ENCODE results near the gene OR9G4. TPM values are rescaled to one million over a fixed set of nuclear protein-coding genes. Genes with fewer than 3 reads are reported as not detected.

OR9G4 gene
- total RNA-seq = not detected in 2 replicates

DNA sequence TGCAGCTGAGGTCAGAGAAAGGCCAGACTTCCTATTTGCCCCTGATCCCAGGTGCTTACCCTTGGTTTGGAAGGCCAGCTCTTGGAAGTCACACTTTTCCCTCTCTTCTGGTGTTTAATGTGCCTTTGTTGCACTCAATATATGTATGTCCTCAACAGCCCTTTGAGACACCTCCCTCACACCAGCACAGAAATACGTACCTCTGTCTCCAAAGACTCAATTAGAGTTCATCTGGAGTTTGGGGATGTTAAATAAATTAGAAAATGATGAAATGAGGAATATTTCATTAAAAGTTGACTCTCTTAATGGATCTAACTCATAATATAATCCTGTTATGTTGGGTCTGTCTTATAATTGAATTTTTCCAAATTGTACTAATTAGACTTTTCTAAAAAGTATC is at the start of gene OR9G4:
Gene OR9G4 (minus strand): TSS at position 101 of the 400 bp plus-strand sequence. CDS start 4,931 bp downstream, outside the sequence.
- DNase-seq (ENCODE audit: extremely low read depth, low read depth, low spot score) = no peak

DNA sequence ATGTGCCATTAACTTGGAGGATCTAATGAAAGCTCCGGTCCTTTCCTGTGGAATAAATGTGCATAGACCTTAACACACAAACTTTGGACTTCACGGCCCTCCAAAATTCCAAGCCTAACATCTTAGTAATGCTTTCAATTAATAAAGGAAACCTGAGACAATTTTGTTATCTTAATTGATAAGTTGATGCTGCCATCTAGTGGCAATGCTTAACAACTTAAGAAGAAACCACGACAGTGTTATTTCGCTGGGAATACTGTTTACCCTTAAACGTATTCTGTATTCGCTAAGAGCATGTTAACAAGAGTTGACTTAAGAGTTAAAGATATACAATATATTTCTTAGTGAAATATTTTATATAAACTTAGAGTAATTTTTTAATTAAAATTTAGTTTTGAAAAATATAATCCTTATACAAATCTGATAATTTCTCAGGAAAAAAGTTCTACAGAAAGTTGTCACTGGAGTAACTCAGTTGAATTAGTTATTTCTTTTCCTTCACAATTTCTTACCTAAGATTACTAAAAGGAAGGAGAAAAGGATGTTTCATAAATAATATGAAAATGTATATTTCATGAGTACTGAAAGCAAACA is 35.0 kb upstream of the OR9G4 start:
- peak; percentile 48 for DNase-seq (ENCODE audit: extremely low read depth, low read depth, low spot score)

DNA sequence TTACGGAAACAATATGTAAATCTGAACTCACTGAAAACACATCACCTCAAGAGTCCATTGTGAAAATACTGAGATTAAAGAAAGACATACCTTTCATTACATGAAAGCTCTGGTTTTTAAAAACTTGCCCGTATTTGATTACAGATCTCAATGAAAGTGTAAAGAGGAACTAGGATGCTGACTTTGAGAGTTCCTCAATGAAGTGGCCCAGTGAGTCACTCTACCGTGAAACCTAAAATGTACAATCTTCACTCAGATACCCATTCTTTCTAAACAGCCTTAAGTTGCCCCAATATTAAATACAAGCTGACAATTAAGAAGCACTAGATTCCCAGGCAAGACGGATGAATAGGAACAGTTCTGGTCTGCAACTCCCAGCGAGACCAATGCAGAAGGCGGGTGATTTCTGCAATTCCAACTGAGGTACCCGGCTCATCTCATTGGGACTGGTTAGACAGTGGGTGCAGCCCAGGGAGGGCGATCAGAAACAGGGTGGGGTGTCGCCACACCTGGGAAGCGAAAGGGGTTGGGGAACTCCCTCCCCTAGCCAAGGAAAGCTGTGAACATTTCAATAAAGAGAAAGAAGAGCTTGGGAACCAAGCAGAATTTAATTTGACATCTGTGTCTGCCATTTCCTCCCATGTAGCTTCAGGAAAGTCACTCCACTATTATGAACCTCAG is 33.8 kb upstream of the OR9G4 start:
- no peak for DNase-seq (ENCODE audit: extremely low read depth, low read depth, low spot score)

DNA sequence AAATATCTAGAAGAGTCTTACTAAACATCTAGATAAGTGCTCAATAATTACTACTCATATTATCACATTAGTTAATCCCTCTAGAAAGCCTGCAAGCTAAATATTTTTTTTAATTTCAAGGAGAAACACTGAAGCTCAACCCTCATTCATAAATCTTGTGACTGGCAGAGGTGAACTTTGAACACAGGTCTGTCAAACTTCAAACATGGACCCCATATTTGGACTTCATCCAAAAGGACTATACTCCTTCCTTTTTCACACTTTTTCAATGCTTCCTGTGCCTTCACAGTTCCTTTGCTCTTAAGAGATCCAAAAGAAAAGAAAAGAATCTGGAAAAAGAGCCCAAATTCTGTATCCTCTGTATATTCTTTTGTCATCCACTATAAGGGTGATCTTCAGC is 28.3 kb upstream of the OR9G4 start:
- no peak for DNase-seq (ENCODE audit: extremely low read depth, low read depth, low spot score)

DNA sequence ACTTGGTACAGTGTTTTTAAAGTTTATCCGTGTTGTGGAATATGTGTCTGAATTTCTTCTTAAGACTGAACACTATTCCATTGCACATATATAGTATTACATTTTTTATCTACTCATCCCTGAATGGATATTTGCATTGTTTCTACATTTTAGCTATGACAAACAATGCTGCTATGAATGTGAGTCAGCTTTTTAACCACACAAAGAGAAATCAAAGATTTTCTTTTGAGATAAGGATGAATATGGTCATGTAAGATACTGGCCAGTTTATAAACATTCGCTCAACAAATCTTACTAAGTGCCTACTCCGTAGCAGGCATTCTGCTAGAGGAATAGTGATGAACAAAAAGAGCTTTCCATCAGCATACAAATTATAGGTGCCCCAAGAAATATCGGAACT is 16.5 kb upstream of the OR9G4 start:
- DNase-seq (ENCODE audit: extremely low read depth, low read depth, low spot score) = no peak

DNA sequence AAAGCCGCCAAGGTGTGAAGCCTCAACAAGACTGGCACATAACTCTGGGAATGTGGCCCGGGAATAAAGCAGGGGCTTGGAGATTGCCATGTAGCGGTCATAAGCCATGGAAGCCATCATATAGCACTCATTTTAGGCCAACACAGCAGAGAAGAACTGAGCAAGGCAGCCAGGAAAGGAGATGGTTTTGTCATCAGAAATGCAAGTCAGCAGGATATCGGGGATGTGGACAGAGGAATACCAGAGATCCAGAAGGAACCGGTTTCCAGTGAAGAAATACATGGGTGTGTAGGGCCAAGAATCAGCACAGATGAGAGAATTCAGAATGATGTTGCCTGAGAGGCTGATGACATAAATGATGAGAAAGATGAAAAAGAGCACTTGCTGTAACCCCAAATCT is 3.0 kb upstream of the OR9G4 start:
- DNase-seq (ENCODE audit: extremely low read depth, low read depth, low spot score) = no peak

DNA sequence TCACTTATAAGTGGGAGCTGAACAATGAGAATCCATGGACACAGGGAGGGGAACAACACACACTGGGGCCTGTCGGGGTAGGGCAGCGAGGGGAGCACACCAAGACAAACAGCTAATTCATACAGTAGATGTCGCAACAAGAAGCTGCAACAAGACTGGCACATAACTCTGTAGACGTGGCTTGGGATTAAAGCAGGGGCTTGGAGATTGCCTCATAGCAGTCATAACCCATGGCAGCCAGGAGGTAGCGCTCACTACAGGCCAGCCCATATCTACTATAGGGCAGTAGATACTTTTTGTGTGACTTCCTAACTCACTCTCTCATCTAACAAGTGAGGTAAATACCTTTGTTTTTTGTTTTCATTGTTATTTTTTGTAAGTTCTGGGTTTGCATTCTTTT is 1.7 kb upstream of the OR9G4 start:
- no peak for DNase-seq (ENCODE audit: extremely low read depth, low read depth, low spot score)

DNA sequence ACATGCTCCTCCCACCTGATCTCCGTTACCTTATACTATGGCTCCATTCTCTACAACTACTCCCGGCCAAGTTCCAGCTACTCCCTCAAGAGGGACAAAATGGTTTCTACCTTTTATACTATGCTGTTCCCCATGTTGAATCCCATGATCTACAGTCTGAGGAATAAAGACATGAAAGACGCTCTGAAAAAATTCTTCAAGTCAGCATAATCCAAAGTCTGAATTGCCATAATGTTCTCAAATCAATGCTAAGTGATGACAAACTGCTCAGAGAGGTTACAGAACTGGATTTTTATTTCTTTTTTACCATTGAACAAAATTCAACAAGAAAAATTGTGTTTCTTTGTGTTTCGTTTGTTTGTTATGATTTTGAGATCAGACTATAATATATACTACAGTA is 7.6 kb downstream of the OR9G4 start:
- DNase-seq (ENCODE audit: extremely low read depth, low read depth, low spot score) = no peak

DNA sequence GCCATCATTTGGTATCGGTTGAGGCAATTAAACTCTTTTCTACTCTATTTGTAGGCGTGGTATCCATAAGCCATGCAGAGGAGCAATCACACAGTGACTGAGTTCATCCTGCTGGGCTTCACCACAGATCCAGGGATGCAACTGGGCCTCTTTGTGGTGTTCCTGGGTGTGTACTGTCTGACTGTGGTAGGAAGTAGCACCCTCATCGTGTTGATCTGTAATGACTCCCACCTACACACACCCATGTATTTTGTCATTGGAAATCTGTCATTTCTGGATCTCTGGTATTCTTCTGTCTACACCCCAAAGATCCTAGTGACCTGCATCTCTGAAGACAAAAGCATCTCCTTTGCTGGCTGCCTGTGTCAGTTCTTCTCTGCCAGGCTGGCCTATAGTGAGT is 8.4 kb downstream of the OR9G4 start:
- DNase-seq (ENCODE audit: extremely low read depth, low read depth, low spot score) = no peak

DNA sequence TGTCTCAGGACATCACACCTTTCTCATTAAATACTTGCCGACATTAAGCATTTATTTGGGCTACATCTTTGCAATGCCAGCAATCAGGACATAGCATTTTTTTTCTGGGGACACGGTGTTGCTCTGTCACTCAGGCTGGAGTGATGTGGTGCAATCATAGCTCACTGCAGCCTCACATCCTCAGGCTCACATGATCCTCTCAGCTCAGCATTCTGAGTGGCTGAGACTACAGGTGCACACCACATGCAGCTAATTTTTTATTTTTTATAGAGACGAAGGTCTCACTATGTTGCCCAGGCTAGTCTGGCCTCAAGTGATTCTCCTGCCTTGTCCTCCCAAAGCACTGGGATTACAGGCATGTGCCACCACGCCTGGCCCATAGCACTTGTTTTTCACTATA is 28.0 kb downstream of the OR9G4 start:
- DNase-seq (ENCODE audit: extremely low read depth, low read depth, low spot score) = no peak

DNA sequence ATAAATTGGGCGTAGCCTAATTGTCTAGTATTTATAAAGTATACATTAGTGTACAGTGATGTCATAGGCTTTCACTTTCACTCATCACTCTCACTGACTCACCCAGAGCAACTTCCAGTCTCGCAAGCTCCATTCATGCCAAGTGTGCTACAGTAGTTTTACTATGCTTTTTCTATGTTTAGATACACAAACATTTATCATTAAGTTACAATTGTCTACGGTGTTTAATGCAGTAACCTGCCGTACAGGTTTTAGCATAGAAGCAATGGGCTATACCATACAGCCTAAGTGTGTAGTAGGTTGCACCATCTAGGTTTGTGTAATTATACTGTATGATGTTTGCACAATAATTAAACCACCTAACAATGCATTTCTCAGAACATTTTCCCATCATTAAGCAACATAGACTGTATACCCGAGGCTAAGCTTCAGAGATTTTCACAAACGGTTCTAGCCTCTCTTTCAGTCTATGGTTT is 32.1 kb downstream of the OR9G4 start:
- DNase-seq (ENCODE audit: extremely low read depth, low read depth, low spot score) = no peak

DNA sequence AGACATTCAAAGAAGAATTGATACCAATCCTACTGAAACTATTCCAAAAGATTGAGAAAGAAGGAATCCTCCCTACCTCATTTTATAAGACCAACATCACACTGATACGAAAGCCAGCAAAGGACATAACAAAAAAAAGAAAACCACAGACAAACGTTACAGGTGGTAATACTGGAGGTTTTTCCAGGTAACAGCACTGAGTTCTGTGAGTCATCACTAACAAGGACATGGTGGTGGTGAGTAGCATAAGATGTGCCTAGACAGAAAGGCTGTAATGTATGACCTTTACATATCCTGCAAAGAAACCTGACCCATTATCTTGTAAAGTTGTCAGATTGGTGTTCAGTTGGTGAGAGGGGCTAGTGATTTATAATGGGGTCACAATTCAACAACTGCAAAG is 34.3 kb downstream of the OR9G4 start:
- no peak for DNase-seq (ENCODE audit: extremely low read depth, low read depth, low spot score)

DNA sequence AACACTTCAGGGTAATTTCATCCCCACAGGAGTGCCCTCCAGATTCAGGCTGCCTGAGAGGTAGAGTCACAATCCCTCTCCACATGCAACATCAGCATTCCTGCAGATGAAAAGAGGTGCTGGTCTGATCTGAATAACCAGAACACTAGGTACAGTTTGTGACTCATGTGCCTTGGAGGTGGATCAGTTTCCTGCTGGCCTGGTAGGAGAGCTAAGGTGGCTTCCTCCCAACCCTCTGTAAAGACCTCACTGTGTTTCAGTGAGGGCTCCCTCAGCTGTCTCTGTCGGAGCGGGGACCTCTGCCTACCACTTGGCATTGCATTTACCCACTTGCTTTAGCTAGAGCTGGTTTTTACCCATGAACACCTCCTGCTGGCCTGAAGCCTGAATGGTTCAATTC is 42.0 kb downstream of the OR9G4 start:
- DNase-seq (ENCODE audit: extremely low read depth, low read depth, low spot score) = no peak

DNA sequence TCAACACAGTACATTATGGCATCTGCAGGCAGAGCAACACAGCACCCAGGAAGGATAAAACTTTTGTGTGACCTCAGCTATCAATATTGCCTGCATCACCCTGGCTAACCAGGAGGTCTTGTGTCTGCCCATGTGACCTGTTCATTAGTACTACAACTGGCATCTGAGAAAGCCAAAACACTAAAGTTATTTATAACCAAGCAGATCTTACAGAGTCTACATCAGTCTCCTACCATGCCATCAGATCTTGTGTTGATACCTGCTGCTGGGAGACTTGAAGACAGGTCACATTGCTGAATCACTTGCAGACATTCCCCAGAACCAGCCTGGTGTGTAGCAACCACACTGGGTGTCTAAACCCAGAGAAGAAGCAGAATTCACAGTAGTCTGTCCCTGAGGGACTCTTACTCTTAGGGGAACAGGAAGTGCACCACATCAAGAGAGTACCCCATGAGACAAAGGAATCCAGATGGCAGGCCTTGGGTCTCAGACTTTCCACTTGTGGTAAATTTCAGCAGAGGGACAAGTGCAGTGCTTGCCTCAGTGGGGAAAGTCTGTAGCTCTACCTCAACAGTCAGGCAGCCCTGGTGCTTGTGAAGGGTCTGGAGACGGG is 42.6 kb downstream of the OR9G4 start:
- DNase-seq (ENCODE audit: extremely low read depth, low read depth, low spot score) = no peak

DNA sequence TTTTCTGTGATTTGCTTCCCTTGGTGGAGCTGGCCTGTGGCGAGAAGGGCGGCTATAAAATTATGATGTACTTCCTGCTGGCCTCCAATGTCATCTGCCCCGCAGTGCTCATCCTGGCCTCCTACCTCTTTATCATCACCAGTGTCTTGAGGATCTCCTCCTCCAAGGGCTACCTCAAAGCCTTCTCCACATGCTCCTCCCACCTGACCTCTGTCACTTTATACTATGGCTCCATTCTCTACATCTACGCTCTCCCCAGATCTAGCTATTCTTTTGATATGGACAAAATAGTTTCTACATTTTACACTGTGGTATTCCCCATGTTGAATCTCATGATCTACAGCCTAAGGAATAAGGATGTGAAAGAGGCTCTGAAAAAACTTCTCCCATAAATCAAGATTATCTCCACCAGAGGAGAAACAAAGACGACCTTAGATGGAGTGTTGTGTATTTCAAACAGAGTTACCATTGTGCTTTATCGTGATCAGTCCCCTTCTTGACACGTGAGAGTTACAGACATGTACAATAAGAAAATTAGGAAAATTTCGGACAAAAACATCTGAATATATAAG is 47.5 kb downstream of the OR9G4 start:
- DNase-seq (ENCODE audit: extremely low read depth, low read depth, low spot score) = no peak

DNA sequence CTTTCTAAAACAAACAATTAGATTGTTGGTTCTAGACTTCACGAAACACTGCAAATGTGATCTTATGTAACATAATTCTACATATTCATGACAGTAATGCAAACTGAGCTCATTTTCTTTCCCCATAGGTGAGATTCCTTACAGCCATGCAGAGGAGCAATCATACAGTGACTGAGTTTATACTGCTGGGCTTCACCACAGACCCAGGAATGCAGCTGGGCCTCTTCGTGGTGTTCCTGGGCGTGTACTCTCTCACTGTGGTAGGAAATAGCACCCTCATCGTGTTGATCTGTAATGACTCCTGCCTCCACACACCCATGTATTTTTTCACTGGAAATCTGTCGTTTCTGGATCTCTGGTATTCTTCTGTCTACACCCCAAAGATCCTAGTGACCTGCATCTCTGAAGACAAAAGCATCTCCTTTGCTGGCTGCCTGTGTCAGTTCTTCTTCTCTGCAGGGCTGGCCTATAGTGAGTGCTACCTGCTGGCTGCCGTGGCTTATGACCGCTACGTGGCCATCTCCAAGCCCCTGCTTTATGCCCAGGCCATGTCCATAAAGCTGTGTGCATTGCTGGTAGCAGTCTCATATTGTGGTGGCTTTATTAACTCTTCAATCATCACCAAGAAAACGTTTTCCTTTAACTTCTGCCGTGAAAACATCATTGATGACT is 48.1 kb downstream of the OR9G4 start:
- DNase-seq (ENCODE audit: extremely low read depth, low read depth, low spot score) = no peak

DNA sequence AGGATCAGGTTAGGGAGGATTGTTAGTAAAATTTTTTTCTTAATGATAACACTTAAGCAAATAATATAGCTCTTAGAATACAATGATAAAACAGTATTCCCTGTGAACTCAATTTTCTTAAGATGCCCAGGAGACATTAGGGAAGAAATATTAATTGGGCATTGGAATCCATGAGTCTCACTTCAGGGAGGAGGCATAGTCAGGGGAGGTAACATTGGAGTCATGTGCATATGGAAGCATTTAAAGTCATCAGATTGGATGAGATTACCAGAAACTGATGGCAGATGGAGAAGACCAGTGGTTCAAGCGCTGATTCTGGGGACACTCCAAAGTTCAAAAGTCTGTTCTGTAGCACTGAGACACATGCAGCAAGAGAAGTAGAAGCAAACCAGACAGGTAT is 49.7 kb downstream of the OR9G4 start, which contains the start of gene OR9G1:
Gene OR9G1 (plus strand): TSS at position 301 of the 400 bp plus-strand sequence. CDS start 1,293 bp downstream, outside the sequence.
- DNase-seq (ENCODE audit: extremely low read depth, low read depth, low spot score) = no peak

DNA sequence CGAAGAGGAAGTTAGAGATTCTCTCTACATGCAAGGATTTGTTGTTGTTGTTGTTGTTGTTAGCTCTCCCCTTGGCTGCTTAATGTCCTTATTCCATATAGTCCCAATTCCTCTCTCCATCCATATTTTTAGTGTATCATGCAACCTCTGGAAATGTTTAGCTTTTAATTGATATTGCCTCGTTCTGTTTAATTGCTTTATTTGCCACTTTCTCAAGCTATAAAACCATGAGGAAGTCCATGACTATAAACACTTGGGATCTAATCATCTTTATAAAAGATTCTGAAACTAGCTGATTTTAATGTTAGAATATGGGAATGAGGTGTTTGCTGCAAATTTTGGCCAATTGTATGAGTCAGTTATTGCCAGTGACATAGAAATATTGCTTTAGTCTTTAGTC is 55.1 kb downstream of the OR9G4 start:
- DNase-seq (ENCODE audit: extremely low read depth, low read depth, low spot score) = no peak

Data from glomerular endothelial cell (primary cell).